GM12864 (cell line): ENCODE measurements around the gene CHMP3.
"Not testable (repeated sequence)": the region's sequence is repeated elsewhere in the genome, so short reads cannot be mapped to it uniquely, and the experiment has no call there.

ENCODE experiments used
- DNase-seq: peaks from one replicate; pipeline ENCODE4 v3.0.0-alpha.2; 2011; ENCODE audit warnings: low read depth
- H3K4me3 ChIP-seq: 2 replicates; pipeline ENCODE4 v1.5.1; 2011; ENCODE audit warnings: mild to moderate bottlenecking, low read depth, low read length, control low read depth
- CTCF ChIP-seq: IDR thresholded peaks from 2 replicates; pipeline ENCODE4 v1.5.1; 2011; ENCODE audit warnings: low read depth, mild to moderate bottlenecking, moderate library complexity, low read length, control low read depth, inconsistent platforms; ENCODE audit errors: missing control alignments

Gene CHMP3

GRCh38 chr2:86499326-86499725 is 63.9 kb downstream of the CHMP3 start:
- DNase-seq = no peak
- no peak for TF ChIP-seq CTCF
- no peak overlapping the region for H3K4me3 ChIP-seq

- no peak for TF ChIP-seq CTCF
- H3K4me3 ChIP-seq = no peak overlapping the region
- DNase-seq = no peak
These were observed 64.6 kb downstream of the CHMP3 start for GRCh38 chr2:86498468-86499260.

- not testable (repeated sequence) for H3K4me3 ChIP-seq, DNase-seq
These were observed 66.9 kb downstream of the CHMP3 start for GRCh38 chr2:86496391-86496790.

- no peak for DNase-seq
- H3K4me3 ChIP-seq = no peak overlapping the region
- TF ChIP-seq CTCF = no peak
These were observed 71.2 kb downstream of the CHMP3 start for GRCh38 chr2:86492048-86492453.

GRCh38 chr2:86491088-86491487 is 72.2 kb downstream of the CHMP3 start:
- DNase-seq = no peak

GRCh38 chr2:86490245-86490644 is 73.0 kb downstream of the CHMP3 start:
- TF ChIP-seq CTCF = no peak
- no peak overlapping the region for H3K4me3 ChIP-seq
- DNase-seq = no peak

More at GRCh38 chr2:86491088-86491487, 72.2 kb downstream of the CHMP3 start:
- TF ChIP-seq CTCF = no peak
- no peak overlapping the region for H3K4me3 ChIP-seq

- DNase-seq = no peak
- no peak overlapping the region for H3K4me3 ChIP-seq
- TF ChIP-seq CTCF = no peak
These were observed 73.7 kb downstream of the CHMP3 start for GRCh38 chr2:86489542-86489941.
